GM20431 (cell line): ENCODE results near the gene PCDHB6.
"Not testable (repeated sequence)": the region's sequence is repeated elsewhere in the genome, so short reads cannot be mapped to it uniquely, and the experiment has no call there.

ENCODE experiments used
- in situ Hi-C: fragments of 300-500 bp; cut with MseI, MboI; formaldehyde crosslinking; loops from one replicate; pipeline ENCODE4 v1.15.0; 2020; ENCODE audit warnings: low sequenced_read_pairs; ENCODE audit not compliant: unreplicated experiment

Gene PCDHB6

GRCh38 chr5:141157356-141157755 lies 7.5 kb downstream of the PCDHB6 start:
- in situ Hi-C loops: not testable (repeated sequence)

GRCh38 chr5:141157901-141158300 lies 8.0 kb downstream of the PCDHB6 start:
- in situ Hi-C loops: not testable (repeated sequence)

- in situ Hi-C loops: no loop called here
These were observed 22.7 kb downstream of the PCDHB6 start, which contains the start of gene PCDHB7 for GRCh38 chr5:141172381-141173204. TSS of gene PCDHB7 (plus strand) at chr5:141172644. CDS start at chr5:141172836, 192 bp downstream.

- in situ Hi-C loops: not testable (repeated sequence)
These were observed 24.6 kb downstream of the PCDHB6 start for GRCh38 chr5:141174291-141175104.

GRCh38 chr5:141175933-141176332 lies 26.1 kb downstream of the PCDHB6 start:
- in situ Hi-C loops: no loop called here

GRCh38 chr5:141177577-141178191 lies 27.8 kb downstream of the PCDHB6 start, which contains the start of gene PCDHB8:
TSS of gene PCDHB8 (plus strand) at chr5:141177790. CDS start at chr5:141178035, 245 bp downstream.
- in situ Hi-C loops: not testable (repeated sequence)

GRCh38 chr5:141179371-141179770 lies 29.5 kb downstream of the PCDHB6 start:
- in situ Hi-C loops: not testable (repeated sequence)

GRCh38 chr5:141179876-141180275 lies 30.0 kb downstream of the PCDHB6 start:
- in situ Hi-C loops: not testable (repeated sequence)

- in situ Hi-C loops: no loop called here
These were observed 30.5 kb downstream of the PCDHB6 start for GRCh38 chr5:141180313-141180712.

GRCh38 chr5:141182248-141182647 lies 32.4 kb downstream of the PCDHB6 start, which contains the start of gene PCDHB16:
TSS of gene PCDHB16 (plus strand) at chr5:141182387. CDS start at chr5:141182560, 173 bp downstream.
- in situ Hi-C loops: no loop called here

GRCh38 chr5:141184117-141184855 lies 34.4 kb downstream of the PCDHB6 start:
- in situ Hi-C loops: not testable (repeated sequence)

- in situ Hi-C loops: no loop called here
These were observed 37.1 kb downstream of the PCDHB6 start, which contains the start of gene PCDHB9 for GRCh38 chr5:141186897-141187512. TSS of gene PCDHB9 (plus strand) at chr5:141187161. CDS start at chr5:141187319, 158 bp downstream.

- in situ Hi-C loops: not testable (repeated sequence)
These were observed 38.8 kb downstream of the PCDHB6 start for GRCh38 chr5:141188682-141189081.

GRCh38 chr5:141189131-141189530 lies 39.3 kb downstream of the PCDHB6 start:
- in situ Hi-C loops: not testable (repeated sequence)

- in situ Hi-C loops: no loop called here
These were observed 42.4 kb downstream of the PCDHB6 start, which contains the start of gene PCDHB10 for GRCh38 chr5:141192110-141192725. TSS of gene PCDHB10 (plus strand) at chr5:141192353. CDS start at chr5:141192553, 200 bp downstream.

- in situ Hi-C loops: not testable (repeated sequence)
These were observed 44.5 kb downstream of the PCDHB6 start for GRCh38 chr5:141194332-141194731.

- in situ Hi-C loops: no loop called here
These were observed 46.5 kb downstream of the PCDHB6 start for GRCh38 chr5:141196363-141196762.
